SJCRH30 (cell line): ENCODE data around the gene LYPD4. TPM values are rescaled to one million over a fixed set of nuclear protein-coding genes. Genes with fewer than 3 reads are reported as not detected.
A peak's percentile ranks its signal among the peaks of the same experiment; 100 is the strongest.

Source experiments
- DNase-seq, 2 experiments: peaks; one replicate each; pipeline ENCODE4 v3.0.0-alpha.2; 2015 to 2020
- H3K27ac ChIP-seq: fragments of 250-450 bp; sonication (Bioruptor Pico); 2 replicates; pipeline ENCODE4 v1.5.1; 2020; ENCODE audit warnings: mild to moderate bottlenecking, moderate library complexity
- H3K27me3 ChIP-seq: fragments of 250-450 bp; sonication (Bioruptor Pico); 2 replicates; pipeline ENCODE4 v1.5.1; 2020; ENCODE audit warnings: mild to moderate bottlenecking, moderate library complexity
- H3K36me3 ChIP-seq: fragments of 250-450 bp; sonication (Bioruptor Pico); 2 replicates; pipeline ENCODE4 v1.5.1; 2020; ENCODE audit warnings: mild to moderate bottlenecking, moderate library complexity
- H3K4me1 ChIP-seq: fragments of 250-450 bp; sonication (Bioruptor Pico); 2 replicates; pipeline ENCODE4 v1.5.1; 2020; ENCODE audit warnings: mild to moderate bottlenecking, moderate library complexity
- H3K4me3 ChIP-seq: fragments of 250-450 bp; sonication (Bioruptor Pico); 2 replicates; pipeline ENCODE4 v1.5.1; 2020; ENCODE audit warnings: mild to moderate bottlenecking, moderate library complexity
- H3K9me3 ChIP-seq: fragments of 250-450 bp; sonication (Bioruptor Pico); replicated peaks from 2 replicates; pipeline ENCODE4 v1.5.1; 2020; ENCODE audit warnings: mild to moderate bottlenecking, moderate library complexity
- total RNA-seq: library from RNA; depleted of rRNA; stranded (reverse); fragments of >200 nt; shearing (Covaris generic); gene quantifications from 2 replicates; pipeline ENCODE4 v1.2.3, GENCODE V29; 2014

Gene LYPD4
- total RNA-seq, 1 experiment from 2014 or later, result not detected

DNA sequence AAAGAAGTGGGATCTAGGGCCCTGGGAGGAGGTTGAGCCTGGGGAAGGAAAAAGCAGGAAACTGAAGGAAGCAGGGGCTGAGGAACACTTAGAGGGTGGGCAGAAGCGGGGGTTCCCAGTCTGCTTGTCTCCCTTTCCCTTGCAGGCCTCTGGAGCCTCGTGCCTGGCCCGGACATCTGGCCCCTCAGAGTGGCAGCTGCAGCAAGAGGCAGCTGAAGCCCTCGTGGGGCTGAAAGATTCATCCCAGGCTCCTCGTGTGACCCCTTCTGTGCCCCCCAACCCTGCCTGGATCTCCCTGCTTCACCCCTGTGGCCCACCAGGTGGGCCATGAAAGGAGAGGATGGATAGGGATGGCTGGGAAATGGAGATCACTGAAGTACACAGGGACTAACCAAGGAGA, 5.9 kb upstream of the LYPD4 start:
- peaks cover 56% of the 10 kb centered on the region for H3K27me3 ChIP-seq
- no peak overlapping the region for H3K27ac ChIP-seq
- H3K9me3 ChIP-seq, result no peaks in the 10 kb centered on the region
- peaks cover 7% of the 10 kb centered on the region for H3K4me1 ChIP-seq
- H3K4me3 ChIP-seq, result no peak overlapping the region
- no peak for DNase-seq
- no peaks in the 10 kb centered on the region for H3K36me3 ChIP-seq

DNA sequence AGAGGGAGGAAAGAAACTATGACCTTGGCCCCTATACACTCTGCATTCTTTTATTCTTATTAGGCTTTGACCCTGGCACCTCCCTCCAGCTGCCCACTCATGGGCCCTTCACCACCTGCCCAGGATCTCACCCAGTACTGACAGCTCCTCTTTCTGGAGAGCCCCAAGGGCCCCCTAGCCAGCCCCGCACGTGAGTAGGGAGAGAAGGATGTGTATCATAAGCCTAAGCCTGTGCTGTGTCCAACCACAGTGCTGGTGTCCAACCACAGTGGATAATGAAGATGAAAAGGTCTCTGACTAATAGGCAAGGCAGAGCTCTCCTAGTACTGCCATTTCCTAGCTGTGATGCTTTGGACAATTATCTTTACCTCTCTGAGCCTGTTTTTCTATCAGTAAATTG, 4.6 kb upstream of the LYPD4 start:
- H3K4me3 ChIP-seq, result no peak overlapping the region

DNA sequence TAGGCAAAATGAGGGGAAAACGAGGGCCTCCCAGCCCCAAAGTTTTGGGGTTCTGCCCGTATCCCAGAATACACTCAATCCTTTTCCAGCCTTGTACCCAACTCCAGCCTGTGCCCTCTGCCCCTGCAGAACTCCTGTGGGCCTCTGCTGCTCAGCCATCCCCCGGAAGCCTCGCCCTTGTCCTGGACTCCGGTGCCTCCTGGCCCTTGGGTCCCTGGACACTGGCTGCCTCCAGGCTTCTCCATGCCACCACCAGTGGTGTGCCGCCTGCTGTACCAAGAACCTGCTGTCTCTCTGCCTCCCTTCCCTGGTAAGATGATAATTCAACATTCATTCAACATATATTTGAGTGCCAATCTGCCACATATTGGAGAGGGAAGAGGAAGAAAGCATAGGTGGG, 4.2 kb upstream of the LYPD4 start:
- DNase-seq, result no peak
- Histone ChIP-seq H3K4me3 (no peak overlapping the region), H3K36me3 (no peaks in the 10 kb centered on the region), H3K9me3 (no peaks in the 10 kb centered on the region), H3K27me3 (peaks cover 41% of the 10 kb centered on the region), H3K4me1 (peaks cover 7% of the 10 kb centered on the region), H3K27ac (no peak overlapping the region)

More for the DNA sequence above, 4.6 kb upstream of the LYPD4 start:
- peaks cover 45% of the 10 kb centered on the region for H3K27me3 ChIP-seq
- H3K27ac ChIP-seq, result no peak overlapping the region
- no peaks in the 10 kb centered on the region for H3K9me3 ChIP-seq
- peaks cover 7% of the 10 kb centered on the region for H3K4me1 ChIP-seq
- DNase-seq, result peak; percentile 49 to 51
- no peaks in the 10 kb centered on the region for H3K36me3 ChIP-seq

DNA sequence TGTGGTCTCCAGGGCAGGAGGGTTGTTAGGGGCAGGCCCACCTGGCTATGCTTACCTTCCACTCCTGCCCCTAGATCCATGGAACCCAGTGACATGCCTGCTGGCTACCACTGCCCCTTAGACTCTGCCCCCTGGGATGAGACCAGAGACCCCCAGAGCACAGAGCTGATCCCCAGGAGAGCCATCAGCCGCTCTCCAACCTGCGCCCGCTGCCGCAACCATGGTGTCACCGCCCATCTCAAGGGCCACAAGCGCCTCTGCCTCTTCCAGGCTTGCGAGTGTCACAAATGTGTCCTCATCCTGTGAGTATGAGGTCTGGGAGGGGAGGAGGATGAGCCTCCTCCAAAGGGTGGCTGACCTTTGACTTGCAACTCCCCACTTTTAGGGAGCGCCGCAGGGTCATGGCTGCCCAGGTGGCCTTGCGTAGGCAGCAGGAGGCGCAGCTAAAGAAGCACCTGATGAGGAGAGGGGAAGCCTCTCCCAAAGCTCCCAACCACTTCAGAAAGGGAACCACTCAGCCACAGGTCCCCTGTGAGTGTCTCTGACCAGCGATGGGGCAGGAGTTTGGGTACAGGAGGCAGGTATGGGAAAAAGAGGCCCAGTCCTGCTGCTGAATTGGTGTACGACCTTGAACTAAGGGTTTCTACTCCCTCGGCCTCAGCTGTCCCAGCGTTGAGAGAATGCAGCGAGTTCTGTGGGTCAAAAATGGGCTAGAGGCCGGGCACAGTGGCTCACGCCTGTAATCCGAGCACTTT, 3.0 kb upstream of the LYPD4 start:
- no peak for DNase-seq
- no peak overlapping the region for H3K27ac ChIP-seq
- no peaks in the 10 kb centered on the region for H3K9me3 ChIP-seq
- H3K36me3 ChIP-seq, result no peaks in the 10 kb centered on the region
- H3K27me3 ChIP-seq, result peaks cover 31% of the 10 kb centered on the region
- no peak overlapping the region for H3K4me3 ChIP-seq
- H3K4me1 ChIP-seq, result peaks cover 7% of the 10 kb centered on the region

DNA sequence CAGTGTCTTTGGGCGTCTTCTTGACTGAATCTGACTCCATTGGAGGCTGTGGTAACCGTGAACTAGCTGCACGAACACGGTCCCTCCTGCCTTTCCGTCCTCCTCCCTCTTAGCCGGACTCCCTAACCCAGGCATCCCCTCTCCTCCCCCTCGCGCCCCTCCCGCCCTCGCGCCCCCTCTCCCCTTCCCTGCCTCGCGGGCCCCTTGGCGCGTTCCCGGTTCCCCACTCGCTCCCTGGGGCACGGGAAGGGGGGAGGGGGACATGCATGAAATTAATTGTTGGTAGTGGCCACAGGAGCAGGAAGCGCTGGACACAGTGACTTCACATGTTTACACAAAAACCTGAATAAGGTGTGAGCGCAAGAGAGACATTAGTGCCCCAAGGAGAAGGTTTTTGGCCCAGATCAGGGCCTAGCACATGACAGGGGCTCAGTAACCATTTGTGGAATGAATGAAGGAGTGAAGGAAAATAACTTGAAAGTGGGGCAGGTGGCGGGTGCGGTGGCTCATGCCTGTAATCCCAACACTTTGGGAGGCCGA, 638 bp upstream of the LYPD4 start:
- Histone ChIP-seq H3K9me3 (no peaks in the 10 kb centered on the region), H3K27me3 (peaks cover 12% of the 10 kb centered on the region; the same call in 1 of the 2 replicates), H3K27ac (no peak overlapping the region), H3K36me3 (no peaks in the 10 kb centered on the region), H3K4me1 (peaks cover 7% of the 10 kb centered on the region), H3K4me3 (no peak overlapping the region)
- no peak for DNase-seq

DNA sequence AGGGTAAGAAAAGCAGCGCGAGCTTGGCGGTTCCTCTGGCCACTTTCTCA, 343 bp upstream of the LYPD4 start, which contains the start of gene DMRTC2:
DMRTC2 (plus strand) TSS at position 42 of the 50 bp plus-strand sequence. CDS start 2,387 bp downstream, outside the sequence.
- H3K4me3 ChIP-seq, result no peak within 1 kb of the TSS
- peaks cover 12% of the 10 kb centered on the region; the same call in 1 of the 2 replicates for H3K27me3 ChIP-seq
- H3K9me3 ChIP-seq, result no peaks in the 10 kb centered on the region
- peaks cover 7% of the 10 kb centered on the region for H3K4me1 ChIP-seq
- H3K36me3 ChIP-seq, result no peaks in the 10 kb centered on the region
- DNase-seq, result no peak
- no peak within 1 kb of the TSS for H3K27ac ChIP-seq

DNA sequence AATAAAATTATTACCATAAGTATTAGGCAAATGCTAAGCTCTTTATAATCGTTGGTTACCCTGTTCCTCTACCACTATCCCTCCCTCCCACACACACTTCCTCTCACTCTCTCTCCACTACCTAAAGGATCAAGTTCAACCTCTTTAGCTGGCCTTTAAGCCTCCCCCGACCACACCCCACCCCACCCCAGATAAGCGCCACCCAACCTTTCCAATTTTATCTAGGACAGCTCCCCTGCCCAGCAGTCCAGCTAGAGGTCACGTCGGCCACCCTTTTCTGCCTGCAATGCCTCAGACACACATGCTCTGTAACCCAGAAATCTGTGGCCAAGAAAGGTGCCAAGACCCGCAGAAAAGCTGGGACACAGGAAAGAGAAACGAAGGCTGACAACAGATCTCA, 1.1 kb downstream of the LYPD4 start:
- Histone ChIP-seq H3K4me3 (no peak overlapping the region), H3K27ac (no peak overlapping the region), H3K27me3 (peaks cover 10% of the 10 kb centered on the region), H3K36me3 (no peaks in the 10 kb centered on the region), H3K9me3 (no peaks in the 10 kb centered on the region), H3K4me1 (no peaks in the 10 kb centered on the region)
- no peak for DNase-seq

DNA sequence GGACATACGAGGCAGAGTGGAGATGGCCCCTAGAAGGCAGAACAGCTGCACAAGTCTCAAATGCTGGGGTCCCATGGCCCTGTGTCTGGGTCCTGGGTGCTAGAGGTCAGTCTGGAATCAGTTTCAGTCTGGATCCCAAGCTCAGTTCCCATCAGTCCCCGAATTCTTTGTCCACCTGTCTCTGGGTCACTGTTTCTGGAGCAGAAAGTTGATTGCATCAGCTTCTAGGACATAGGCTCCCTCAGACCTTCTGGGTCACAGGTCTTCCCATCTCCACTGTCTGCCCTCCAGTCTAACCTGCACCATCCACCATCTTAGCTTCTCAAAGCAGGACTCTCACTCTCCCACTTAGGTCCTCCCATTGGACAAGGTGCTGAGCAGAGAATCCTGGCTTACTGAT, 5.3 kb downstream of the LYPD4 start:
- H3K27me3 ChIP-seq, result peaks cover 16% of the 10 kb centered on the region
- H3K4me1 ChIP-seq, result no peaks in the 10 kb centered on the region
- no peak overlapping the region for H3K4me3 ChIP-seq
- H3K9me3 ChIP-seq, result no peaks in the 10 kb centered on the region
- H3K27ac ChIP-seq, result no peak overlapping the region
- no peak for DNase-seq
- H3K36me3 ChIP-seq, result no peaks in the 10 kb centered on the region

DNA sequence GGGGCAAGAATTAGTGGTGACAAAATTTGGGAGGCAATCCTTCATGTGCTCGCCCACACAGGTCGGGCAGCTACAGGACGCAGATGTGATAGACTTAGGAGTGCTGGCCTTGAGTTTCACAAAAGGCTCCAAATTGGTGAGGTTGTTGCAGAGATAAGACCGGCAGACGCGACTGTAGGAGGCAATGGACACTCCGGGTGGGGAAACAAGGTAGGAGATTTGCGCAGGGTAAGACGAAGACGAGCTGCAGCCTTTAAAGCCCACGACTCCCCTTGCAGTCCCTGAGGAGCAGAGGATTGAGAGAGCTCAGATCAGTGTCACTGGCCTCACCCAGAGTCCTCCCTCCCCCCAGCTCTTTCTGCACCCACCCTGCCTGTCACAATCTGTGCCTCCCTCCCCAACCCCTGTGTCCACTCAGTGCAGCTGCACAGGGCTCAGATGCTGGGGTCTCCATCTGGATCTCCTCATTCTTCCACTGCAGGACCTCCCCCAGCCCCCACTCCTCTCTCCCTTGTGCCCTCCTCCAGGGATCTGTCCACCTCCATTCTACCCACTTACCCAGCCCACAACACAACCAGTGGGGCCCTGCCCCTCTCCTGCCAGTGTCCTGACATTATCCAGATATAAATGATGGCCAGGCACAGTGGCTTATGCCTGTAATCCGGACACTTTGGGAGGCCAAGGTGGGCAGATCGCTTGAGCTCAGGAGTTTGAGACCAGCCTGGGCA, 6.3 kb downstream of the LYPD4 start:
- H3K27ac ChIP-seq, result no peak overlapping the region
- no peaks in the 10 kb centered on the region for H3K36me3 ChIP-seq
- peaks cover 17% of the 10 kb centered on the region for H3K27me3 ChIP-seq
- H3K4me3 ChIP-seq, result no peak overlapping the region
- no peak for DNase-seq
- no peaks in the 10 kb centered on the region for H3K9me3 ChIP-seq
- no peaks in the 10 kb centered on the region for H3K4me1 ChIP-seq

DNA sequence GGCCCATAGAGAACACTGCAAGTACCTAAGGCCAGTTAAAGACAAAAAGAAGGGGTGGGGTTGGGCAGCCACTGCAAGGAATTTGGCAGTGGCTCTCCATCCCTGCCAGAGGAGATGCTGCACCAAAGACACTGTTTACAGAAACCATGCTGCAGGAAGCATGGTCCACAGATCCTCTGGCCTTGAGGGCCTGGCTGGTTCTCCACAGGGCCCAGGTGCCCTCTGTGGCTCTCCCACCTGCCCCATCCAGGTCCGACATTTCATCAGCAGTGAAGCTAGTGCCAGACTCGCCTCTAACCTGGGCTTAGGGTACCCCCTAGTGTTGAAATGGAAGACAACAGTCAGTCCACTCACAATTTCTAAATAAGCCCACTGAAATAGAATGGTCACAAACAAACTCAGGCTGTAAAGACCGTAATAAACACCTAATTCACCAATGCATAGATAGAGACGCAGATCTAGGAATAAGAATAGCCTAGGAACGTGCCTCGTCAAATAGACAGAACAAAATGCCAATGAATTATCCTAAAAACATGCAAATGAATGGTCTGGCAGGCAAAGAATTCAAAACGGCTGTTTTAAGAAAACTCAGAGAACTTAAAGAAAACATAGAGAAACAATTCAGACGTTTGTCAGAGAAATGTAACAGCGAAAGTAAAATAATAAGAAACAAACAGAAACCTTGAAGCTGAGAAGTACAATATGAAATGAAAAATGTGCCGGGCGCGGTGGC, 23.3 kb downstream of the LYPD4 start:
- Histone ChIP-seq H3K4me1 (no peaks in the 10 kb centered on the region), H3K9me3 (no peaks in the 10 kb centered on the region), H3K27me3 (peaks cover 26% of the 10 kb centered on the region), H3K4me3 (no peak overlapping the region), H3K36me3 (no peaks in the 10 kb centered on the region), H3K27ac (no peak overlapping the region)
- DNase-seq, result peak; percentile 34 to 72

DNA sequence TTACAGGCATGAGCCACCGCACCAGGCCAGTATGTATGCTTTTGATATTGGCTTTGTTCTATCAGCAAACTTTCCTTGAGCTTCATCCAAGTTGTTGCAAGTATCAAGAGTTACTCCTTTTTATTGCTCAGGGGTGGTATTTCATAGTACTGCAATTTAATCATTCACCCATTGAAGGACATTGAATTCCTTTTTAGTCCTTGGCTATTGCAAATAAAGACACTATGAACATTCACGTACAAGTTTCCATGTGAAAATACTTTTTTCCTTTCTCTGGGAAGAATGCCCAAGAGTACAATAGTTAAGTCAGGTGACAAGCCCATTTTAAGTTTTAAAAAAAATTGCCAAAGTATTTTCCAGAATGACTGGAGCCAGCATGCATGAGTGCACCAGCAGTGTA, 27.7 kb downstream of the LYPD4 start:
- no peak for DNase-seq
- H3K9me3 ChIP-seq, result no peaks in the 10 kb centered on the region
- peaks cover 34% of the 10 kb centered on the region for H3K27me3 ChIP-seq
- H3K27ac ChIP-seq, result no peak overlapping the region
- H3K4me1 ChIP-seq, result no peaks in the 10 kb centered on the region
- no peaks in the 10 kb centered on the region for H3K36me3 ChIP-seq
- H3K4me3 ChIP-seq, result no peak overlapping the region

DNA sequence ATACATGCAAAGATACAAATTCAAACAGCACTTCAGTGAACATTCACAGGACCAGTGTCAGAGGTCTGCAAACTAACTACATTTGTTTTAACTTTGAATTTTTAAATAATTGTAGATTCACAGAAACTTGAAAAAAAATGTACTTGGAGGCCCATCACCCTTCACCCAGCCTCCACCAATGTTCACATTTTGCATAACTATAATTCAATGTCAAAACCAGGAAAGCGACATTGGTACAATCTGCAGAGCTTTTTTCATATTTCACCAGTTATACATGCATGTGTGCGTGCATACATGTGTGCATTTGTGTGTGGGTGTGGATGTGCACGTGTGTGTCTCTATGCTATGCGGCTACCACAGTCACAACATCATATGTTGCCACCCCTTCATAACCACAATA, 29.2 kb downstream of the LYPD4 start:
- H3K9me3 ChIP-seq, result no peaks in the 10 kb centered on the region
- no peak for DNase-seq
- H3K36me3 ChIP-seq, result no peaks in the 10 kb centered on the region
- peaks cover 37% of the 10 kb centered on the region for H3K27me3 ChIP-seq
- no peak overlapping the region for H3K27ac ChIP-seq
- no peak overlapping the region for H3K4me3 ChIP-seq
- no peaks in the 10 kb centered on the region for H3K4me1 ChIP-seq

DNA sequence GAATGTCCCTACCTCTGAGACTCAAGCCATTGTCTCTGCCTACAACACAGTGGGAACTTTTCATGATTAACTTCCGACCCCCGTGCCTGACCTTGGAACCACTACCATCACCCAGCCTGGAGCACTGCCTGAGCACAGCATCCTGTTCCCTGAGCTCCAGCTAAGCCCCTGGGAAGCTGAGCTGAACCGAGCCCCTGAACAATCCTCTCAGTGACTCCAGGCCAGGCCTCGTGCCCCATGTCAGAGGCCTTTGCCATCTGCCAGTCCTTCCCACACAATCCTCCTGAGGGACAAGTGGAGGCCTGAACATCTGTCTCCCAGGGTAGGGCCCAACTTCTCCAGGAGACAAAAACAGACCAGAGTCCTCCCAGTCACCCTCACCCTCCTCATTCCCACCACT, 30.6 kb downstream of the LYPD4 start:
- Histone ChIP-seq H3K27ac (no peak overlapping the region), H3K9me3 (no peaks in the 10 kb centered on the region), H3K4me3 (no peak overlapping the region), H3K4me1 (no peaks in the 10 kb centered on the region), H3K36me3 (no peaks in the 10 kb centered on the region), H3K27me3 (peaks cover 31% of the 10 kb centered on the region)
- no peak for DNase-seq

DNA sequence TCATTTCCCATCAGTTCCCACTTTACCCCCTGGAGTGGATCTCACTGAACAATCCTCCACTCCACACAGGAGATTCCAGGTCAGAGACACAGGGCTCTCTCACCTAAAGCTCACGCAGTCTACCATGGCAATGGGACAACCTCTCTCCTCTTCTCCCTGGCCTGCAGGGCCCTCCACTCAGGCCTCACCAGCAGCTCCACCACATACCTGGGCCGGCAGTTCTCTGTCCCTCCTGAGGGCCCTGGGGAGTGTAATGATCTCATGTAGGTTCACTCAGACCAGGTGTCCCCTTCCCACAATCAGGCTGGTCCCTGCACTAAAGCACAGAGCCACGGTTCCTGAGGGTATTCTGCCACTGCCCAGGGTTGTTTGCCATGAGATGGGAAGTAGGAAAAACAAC, 32.5 kb downstream of the LYPD4 start:
- no peak overlapping the region for H3K27ac ChIP-seq
- no peak for DNase-seq
- peaks cover 28% of the 10 kb centered on the region for H3K27me3 ChIP-seq
- H3K4me1 ChIP-seq, result no peaks in the 10 kb centered on the region
- H3K4me3 ChIP-seq, result no peak overlapping the region
- no peaks in the 10 kb centered on the region for H3K36me3 ChIP-seq
- H3K9me3 ChIP-seq, result no peaks in the 10 kb centered on the region

DNA sequence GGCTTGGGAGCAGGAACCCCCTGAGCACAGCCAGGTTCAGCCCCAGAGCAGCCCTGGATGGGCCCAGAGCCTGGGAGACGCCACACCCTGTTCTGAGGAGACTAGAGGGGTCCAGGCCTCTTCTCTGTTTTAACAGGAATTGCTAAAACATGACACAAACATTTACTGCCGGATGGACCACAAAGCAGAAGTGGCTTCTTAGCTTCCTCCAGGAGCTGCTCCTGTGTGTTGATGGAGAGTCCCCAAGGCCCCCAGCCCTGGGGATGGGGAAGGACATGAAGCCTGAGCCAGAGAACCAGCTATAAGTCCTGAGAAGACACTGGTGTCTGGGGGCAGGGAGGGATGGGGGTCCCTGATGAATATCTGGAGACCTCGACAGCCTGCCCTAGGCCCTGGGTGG, 33.4 kb downstream of the LYPD4 start:
- H3K36me3 ChIP-seq, result no peaks in the 10 kb centered on the region
- no peak overlapping the region for H3K27ac ChIP-seq
- H3K27me3 ChIP-seq, result peaks cover 23% of the 10 kb centered on the region
- DNase-seq, result no peak
- no peaks in the 10 kb centered on the region for H3K9me3 ChIP-seq
- no peaks in the 10 kb centered on the region for H3K4me1 ChIP-seq
- H3K4me3 ChIP-seq, result no peak overlapping the region
